OCI-LY7 (cell line): ENCODE measurements around the gene LORICRIN. TPM values are rescaled to one million over a fixed set of nuclear protein-coding genes. Genes with fewer than 3 reads are reported as not detected.

Source experiments
- BruUV-seq: library from RNA; stranded (reverse); fragments of 400-500 nt; replicated peaks from 2 replicates; lab custom pipeline; 2021; lab: Mats Ljungman, UMichigan
- CTCF ChIA-PET: fragments of 300-600 bp; sonication (Branson Sonifier 250); formaldehyde crosslinking; loops from one replicate; lab custom pipeline; 2022; ENCODE audit warnings: antibody characterized with exemption; ENCODE audit not compliant: unreplicated experiment; lab: Charles Lee
- POLR2A ChIA-PET: fragments of 300-600 bp; sonication (Branson Sonifier 250); formaldehyde crosslinking; loops from one replicate; lab custom pipeline; 2022; ENCODE audit warnings: antibody characterized with exemption; lab: Charles Lee
- DNase-seq: peaks from one replicate; pipeline ENCODE4 v3.0.0-alpha.2; 2015; ENCODE audit warnings: low spot score
- H2AFZ ChIP-seq: fragments of 200-600 bp; sonication (generic), shearing (Covaris generic); 2 replicates; pipeline ENCODE4 v1.6.1; 2014; ENCODE audit warnings: mild to moderate bottlenecking, antibody characterized with exemption, low read length, moderate library complexity
- H3K27ac ChIP-seq: fragments of 200-600 bp; sonication (generic); 2 replicates; pipeline ENCODE4 v1.5.1; 2014; ENCODE audit warnings: mixed run types, low read depth, mild to moderate bottlenecking, moderate library complexity, low read length, inconsistent platforms; ENCODE audit not compliant: poor library complexity, severe bottlenecking
- H3K36me3 ChIP-seq: fragments of 200-600 bp; sonication (generic); 2 replicates; pipeline ENCODE4 v1.6.1; 2014; ENCODE audit warnings: mild to moderate bottlenecking, antibody characterized with exemption, low read length, moderate library complexity, mixed read lengths; ENCODE audit not compliant: insufficient read depth
- H3K4me1 ChIP-seq: fragments of 200-600 bp; sonication (generic); 2 replicates; pipeline ENCODE4 v1.5.1; 2014; ENCODE audit warnings: mild to moderate bottlenecking, low read length; ENCODE audit not compliant: insufficient read depth, poor library complexity, severe bottlenecking
- H3K4me2 ChIP-seq: fragments of 200-600 bp; sonication (generic); 2 replicates; pipeline ENCODE4 v1.6.1; 2014; ENCODE audit warnings: mild to moderate bottlenecking, low read length
- H3K4me3 ChIP-seq: fragments of 200-600 bp; sonication (generic); 2 replicates; pipeline ENCODE4 v1.5.1; 2014; ENCODE audit warnings: mild to moderate bottlenecking, low read depth, low read length; ENCODE audit not compliant: poor library complexity, severe bottlenecking
- H3K79me2 ChIP-seq: fragments of 200-600 bp; sonication (generic); 2 replicates; pipeline ENCODE4 v1.6.1; 2016; ENCODE audit warnings: low read depth, mild to moderate bottlenecking, low read length, moderate library complexity, mixed read lengths; ENCODE audit not compliant: insufficient read depth
- H3K9me2 ChIP-seq: fragments of 200-600 bp; sonication (generic); 2 replicates; pipeline ENCODE4 v1.6.1; 2016; ENCODE audit warnings: mild to moderate bottlenecking, low read length, mixed read lengths; ENCODE audit not compliant: insufficient read depth
- H3K9me3 ChIP-seq: fragments of 200-600 bp; sonication (generic); 2 replicates; pipeline ENCODE4 v1.6.1; 2014; ENCODE audit warnings: mild to moderate bottlenecking, mixed run types, low read length, mixed read lengths
- H4K20me1 ChIP-seq: fragments of 200-600 bp; sonication (generic); 2 replicates; pipeline ENCODE4 v1.6.1; 2014; ENCODE audit warnings: mild to moderate bottlenecking, antibody characterized with exemption, low read length, moderate library complexity, mixed read lengths; ENCODE audit not compliant: insufficient read depth
- EZH2phosphoT487 ChIP-seq: fragments of 200-600 bp; sonication (generic); IDR thresholded peaks from 2 replicates; pipeline ENCODE4 v1.6.1; 2018; ENCODE audit warnings: low read depth, borderline replicate concordance, mild to moderate bottlenecking, mixed run types, antibody characterized with exemption, low read length, moderate library complexity, mixed read lengths
- intact Hi-C: fragments of 100-400 bp; cut with micrococcal nuclease; formaldehyde crosslinking; loops from one replicate; pipeline ENCODE4 v1.10.0; 2022; ENCODE audit not compliant: unreplicated experiment
- total RNA-seq, 2 experiments: library from RNA; depleted of rRNA in 1 of 2; stranded (reverse); fragments of >200 nt in 1 of 2; shearing (Covaris generic) in 1 of 2; gene quantifications; 2 replicates each; pipeline ENCODE4 v1.2.3, GENCODE V29; 2014 to 2022
- TF ChIP-seq, protein P1 (sequence below): fragments of 200-600 bp; sonication (generic); conservative IDR thresholded peaks from 2 replicates; pipeline ENCODE4 v1.5.1; 2014; ENCODE audit warnings: mild to moderate bottlenecking, antibody characterized with exemption, low read length, moderate library complexity, mixed read lengths

LORICRIN gene
- total RNA-seq, 2 experiments from 2014 or later, result not detected

DNA sequence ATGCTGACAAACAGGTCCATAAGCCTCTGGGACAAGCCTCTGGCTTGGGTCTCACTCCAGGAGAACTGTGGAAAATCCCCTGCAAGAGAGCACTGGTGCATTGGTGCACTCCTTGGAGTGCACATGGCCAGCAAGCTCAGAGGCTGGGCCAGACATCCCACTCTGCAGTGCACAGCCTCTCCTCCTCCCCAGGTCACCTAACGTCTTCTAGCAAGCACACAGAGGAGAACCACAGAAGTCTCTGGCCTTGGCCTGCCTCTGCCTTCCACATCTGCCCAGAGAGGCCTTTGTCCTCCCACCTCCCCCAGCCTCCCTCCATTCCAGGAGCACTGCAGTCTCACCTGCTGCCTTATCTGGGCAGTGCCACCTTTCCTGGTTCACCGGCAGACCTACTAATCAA lies 49.1 kb downstream of the LORICRIN start:
- H3K9me3 ChIP-seq, result no peaks in the 10 kb centered on the region
- intact Hi-C loops, result no loop called here

DNA sequence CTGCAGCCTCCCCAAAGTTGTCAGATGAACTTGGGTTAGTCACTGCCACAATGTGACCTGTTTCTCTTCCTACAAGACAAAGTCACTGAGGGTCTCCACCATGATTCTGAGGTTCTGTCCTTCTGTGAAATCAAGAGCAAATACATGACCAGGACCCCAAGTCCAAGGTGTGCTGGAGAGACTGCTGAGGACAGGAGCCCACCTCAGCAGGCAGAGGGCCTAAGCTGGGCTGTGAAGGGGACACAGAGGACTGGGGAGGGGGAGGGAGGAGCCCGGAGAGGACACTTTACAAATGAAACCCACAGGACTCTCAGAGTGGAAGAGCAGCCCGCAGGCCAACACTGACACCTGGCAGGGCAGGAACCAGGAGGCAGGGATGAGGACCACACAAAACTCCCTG lies 50.0 kb downstream of the LORICRIN start:
- no TSS peak for BruUV-seq
- H3K9me3 ChIP-seq, result no peaks in the 10 kb centered on the region
- DNase-seq, result no peak
- H3K4me1 ChIP-seq, result no peaks in the 10 kb centered on the region
- ChIA-PET POLR2A (no interaction called here), CTCF (no interaction called here)
- no peaks in the 10 kb centered on the region for H3K79me2 ChIP-seq
- no peaks in the 10 kb centered on the region for H4K20me1 ChIP-seq
- no peak overlapping the region for H3K27ac ChIP-seq
- no peaks in the 10 kb centered on the region for H3K36me3 ChIP-seq
- intact Hi-C loops, result no loop called here
- H3K9me2 ChIP-seq, result no peaks in the 10 kb centered on the region
- no peak overlapping the region for H3K4me2 ChIP-seq
- TF ChIP-seq, protein P1, sequence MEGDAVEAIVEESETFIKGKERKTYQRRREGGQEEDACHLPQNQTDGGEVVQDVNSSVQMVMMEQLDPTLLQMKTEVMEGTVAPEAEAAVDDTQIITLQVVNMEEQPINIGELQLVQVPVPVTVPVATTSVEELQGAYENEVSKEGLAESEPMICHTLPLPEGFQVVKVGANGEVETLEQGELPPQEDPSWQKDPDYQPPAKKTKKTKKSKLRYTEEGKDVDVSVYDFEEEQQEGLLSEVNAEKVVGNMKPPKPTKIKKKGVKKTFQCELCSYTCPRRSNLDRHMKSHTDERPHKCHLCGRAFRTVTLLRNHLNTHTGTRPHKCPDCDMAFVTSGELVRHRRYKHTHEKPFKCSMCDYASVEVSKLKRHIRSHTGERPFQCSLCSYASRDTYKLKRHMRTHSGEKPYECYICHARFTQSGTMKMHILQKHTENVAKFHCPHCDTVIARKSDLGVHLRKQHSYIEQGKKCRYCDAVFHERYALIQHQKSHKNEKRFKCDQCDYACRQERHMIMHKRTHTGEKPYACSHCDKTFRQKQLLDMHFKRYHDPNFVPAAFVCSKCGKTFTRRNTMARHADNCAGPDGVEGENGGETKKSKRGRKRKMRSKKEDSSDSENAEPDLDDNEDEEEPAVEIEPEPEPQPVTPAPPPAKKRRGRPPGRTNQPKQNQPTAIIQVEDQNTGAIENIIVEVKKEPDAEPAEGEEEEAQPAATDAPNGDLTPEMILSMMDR, result no peak
- no peak for TF ChIP-seq EZH2phosphoT487
- no peak overlapping the region for H3K4me3 ChIP-seq
- no peak overlapping the region for H2AFZ ChIP-seq

More for the DNA sequence above, 49.1 kb downstream of the LORICRIN start:
- Histone ChIP-seq H3K4me1 (no peaks in the 10 kb centered on the region), H3K79me2 (no peaks in the 10 kb centered on the region), H3K4me2 (no peak overlapping the region), H3K36me3 (no peaks in the 10 kb centered on the region), H3K4me3 (no peak overlapping the region), H3K27ac (no peak overlapping the region), H2AFZ (no peak overlapping the region), H3K9me2 (no peaks in the 10 kb centered on the region), H4K20me1 (no peaks in the 10 kb centered on the region)
- POLR2A ChIA-PET, result no interaction called here
- no peak for TF ChIP-seq EZH2phosphoT487
- TF ChIP-seq, protein P1, result no peak
- no TSS peak for BruUV-seq
- CTCF ChIA-PET, result no interaction called here
- no peak for DNase-seq

DNA sequence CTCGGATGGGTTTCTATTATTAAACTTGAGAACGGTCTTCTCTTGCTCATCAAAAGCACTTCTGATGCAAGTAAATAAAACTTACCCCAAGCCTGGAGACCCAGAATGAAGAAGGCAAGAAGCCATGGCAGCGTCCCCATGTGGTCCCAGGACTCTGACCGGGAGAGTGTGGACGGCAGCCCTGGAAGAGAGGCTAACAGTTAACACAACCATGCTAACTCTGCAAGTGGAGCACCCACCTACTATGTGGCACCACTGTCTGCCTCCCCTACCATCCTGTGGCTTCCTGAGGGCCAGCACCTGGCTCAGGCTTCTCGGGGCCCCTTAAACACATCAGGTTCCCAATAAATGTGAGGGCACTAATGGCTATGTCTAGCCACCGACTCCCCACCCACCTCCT lies 51.0 kb downstream of the LORICRIN start:
- Histone ChIP-seq H3K4me1 (no peaks in the 10 kb centered on the region), H2AFZ (no peak overlapping the region), H3K4me2 (no peak overlapping the region), H3K36me3 (no peaks in the 10 kb centered on the region), H3K9me3 (no peaks in the 10 kb centered on the region), H3K79me2 (no peaks in the 10 kb centered on the region), H4K20me1 (no peaks in the 10 kb centered on the region), H3K4me3 (no peak overlapping the region), H3K27ac (no peak overlapping the region), H3K9me2 (no peaks in the 10 kb centered on the region)
- no peak for DNase-seq
- CTCF ChIA-PET, result no interaction called here
- no TSS peak for BruUV-seq
- TF ChIP-seq, protein P1, result no peak
- POLR2A ChIA-PET, result no interaction called here
- intact Hi-C loops, result no loop called here

Other genes starting within 250 kb of the LORICRIN start
- gene SPRR1B, start 228.5 kb upstream of the LORICRIN start, total RNA-seq (2014; rRNA removed; shearing (Covaris generic)), result not detected in 2 replicates
- gene SPRR1B, start 228.5 kb upstream of the LORICRIN start, total RNA-seq (2022), result not detected in 2 replicates
- gene SPRR2D, start 218.6 kb upstream of the LORICRIN start, total RNA-seq (2014; rRNA removed; shearing (Covaris generic)), result not detected in 2 replicates
- gene SPRR2D, start 218.6 kb upstream of the LORICRIN start, total RNA-seq (2022), result not detected in 2 replicates
- gene SPRR2A, start 202.2 kb upstream of the LORICRIN start, total RNA-seq (2014; rRNA removed; shearing (Covaris generic)), result not detected in 2 replicates
- not detected in 2 replicates for gene SPRR2A, start 202.2 kb upstream of the LORICRIN start, total RNA-seq (2022)
- gene SPRR2B, start 188.1 kb upstream of the LORICRIN start, total RNA-seq (2014; rRNA removed; shearing (Covaris generic)), result not detected in 2 replicates
- gene SPRR2B, start 188.1 kb upstream of the LORICRIN start, total RNA-seq (2022), result not detected in 2 replicates
- gene SPRR2E, start 165.2 kb upstream of the LORICRIN start, total RNA-seq (2014; rRNA removed; shearing (Covaris generic)), result not detected in 2 replicates
- not detected in 2 replicates for gene SPRR2E, start 165.2 kb upstream of the LORICRIN start, total RNA-seq (2022)
- gene SPRR2F, start 146.2 kb upstream of the LORICRIN start, total RNA-seq (2014; rRNA removed; shearing (Covaris generic)), result not detected in 2 replicates
- not detected in 2 replicates for gene SPRR2F, start 146.2 kb upstream of the LORICRIN start, total RNA-seq (2022)
- not detected in 2 replicates for gene SPRR2G, start 108.8 kb upstream of the LORICRIN start, total RNA-seq (2014; rRNA removed; shearing (Covaris generic))
- gene SPRR2G, start 108.8 kb upstream of the LORICRIN start, total RNA-seq (2022), result not detected in 2 replicates
- gene LELP1, start 56.3 kb upstream of the LORICRIN start, total RNA-seq (2014; rRNA removed; shearing (Covaris generic)), result not detected in 2 replicates
- gene LELP1, start 56.3 kb upstream of the LORICRIN start, total RNA-seq (2022), result not detected in 2 replicates
- not detected in 2 replicates for gene PRR9, start 42.1 kb upstream of the LORICRIN start, total RNA-seq (2014; rRNA removed; shearing (Covaris generic))
- gene PRR9, start 42.1 kb upstream of the LORICRIN start, total RNA-seq (2022), result not detected in 2 replicates
- not detected in 2 replicates for gene PGLYRP3, start 53.3 kb downstream of the LORICRIN start, total RNA-seq (2014; rRNA removed; shearing (Covaris generic))
- not detected in 2 replicates for gene PGLYRP3, start 53.3 kb downstream of the LORICRIN start, total RNA-seq (2022)
- not detected in 2 replicates for gene PGLYRP4, start 89.2 kb downstream of the LORICRIN start, total RNA-seq (2014; rRNA removed; shearing (Covaris generic))
- not detected in 2 replicates for gene PGLYRP4, start 89.2 kb downstream of the LORICRIN start, total RNA-seq (2022)
- gene S100A9, start 98.2 kb downstream of the LORICRIN start, total RNA-seq (2014; rRNA removed; shearing (Covaris generic)), result not detected in 2 replicates
- not detected in 2 replicates for gene S100A9, start 98.2 kb downstream of the LORICRIN start, total RNA-seq (2022)
- gene S100A12, start 115.9 kb downstream of the LORICRIN start, total RNA-seq (2014; rRNA removed; shearing (Covaris generic)), result not detected in 2 replicates
- not detected in 2 replicates for gene S100A12, start 115.9 kb downstream of the LORICRIN start, total RNA-seq (2022)
- not detected in 2 replicates for gene S100A8, start 131.4 kb downstream of the LORICRIN start, total RNA-seq (2014; rRNA removed; shearing (Covaris generic))
- gene S100A8, start 131.4 kb downstream of the LORICRIN start, total RNA-seq (2022), result not detected in 2 replicates
- gene S100A7A, start 156.8 kb downstream of the LORICRIN start, total RNA-seq (2014; rRNA removed; shearing (Covaris generic)), result not detected in 2 replicates
- not detected in 2 replicates for gene S100A7A, start 156.8 kb downstream of the LORICRIN start, total RNA-seq (2022)
- not detected in 2 replicates for gene S100A7, start 201.0 kb downstream of the LORICRIN start, total RNA-seq (2014; rRNA removed; shearing (Covaris generic))
- not detected in 2 replicates for gene S100A7, start 201.0 kb downstream of the LORICRIN start, total RNA-seq (2022)